A549 (cell line): ENCODE results near the gene PCGF2. TPM values are rescaled to one million over a fixed set of nuclear protein-coding genes. Genes with fewer than 3 reads are reported as not detected.

Source experiments
- CBX8 ChIP-seq: fragments of 200-600 bp; sonication (generic); IDR thresholded peaks from 2 replicates; pipeline ENCODE4 v1.6.1; 2016
- CEBPB ChIP-seq, 2 experiments: fragments of >200 bp in 1 of 2; sonication (Bioruptor Twin) in 1 of 2; formaldehyde crosslinking in 1 of 2; IDR thresholded peaks; 2 replicates each; pipeline ENCODE4 v1.6.1; 2012 to 2016
- CHD2 ChIP-seq: fragments of 150-350 bp; IDR thresholded peaks from 2 replicates; pipeline ENCODE4 v1.6.1; 2014; ENCODE audit warnings: low read length; ENCODE audit not compliant: partially characterized antibody
- CHD4 ChIP-seq: fragments of 200-600 bp; sonication (generic); IDR thresholded peaks from 2 replicates; pipeline ENCODE4 v1.6.1; 2016; ENCODE audit warnings: antibody characterized with exemption, mild to moderate bottlenecking, borderline replicate concordance
- E2F6 ChIP-seq: IDR thresholded peaks from 2 replicates; pipeline ENCODE4 v1.6.1; 2012; ENCODE audit warnings: low read depth, borderline replicate concordance
- EHF ChIP-seq: fragments of 250-450 bp; sonication (Bioruptor Pico); IDR thresholded peaks from 2 replicates; pipeline ENCODE4 v1.5.0; 2020; ENCODE audit warnings: mild to moderate bottlenecking
- ESRRA ChIP-seq: fragments of 150-350 bp; IDR thresholded peaks from 2 replicates; pipeline ENCODE4 v1.6.1; 2014; ENCODE audit warnings: mild to moderate bottlenecking, low read length, borderline replicate concordance
- FOSL2 ChIP-seq, 2 experiments: fragments of 450-650 bp in 1 of 2; fragments of >200 bp in 1 of 2; sonication (Bioruptor Twin) in 1 of 2; formaldehyde crosslinking; IDR thresholded peaks; 2 replicates each; pipeline versions ENCODE4 v1.5.0 to v1.6.1; 2016 to 2020; ENCODE audit warnings: mild to moderate bottlenecking in 1 of 2, moderate library complexity in 1 of 2
- GATA3 ChIP-seq: IDR thresholded peaks from 2 replicates; pipeline ENCODE4 v1.6.1; 2012; ENCODE audit warnings: borderline replicate concordance
- HDAC2 ChIP-seq: fragments of 200-600 bp; sonication (generic); IDR thresholded peaks from 2 replicates; pipeline ENCODE4 v1.6.1; 2016
- KDM5A ChIP-seq: fragments of 200-600 bp; sonication (generic); IDR thresholded peaks from 2 replicates; pipeline ENCODE4 v1.6.1; 2016; ENCODE audit warnings: antibody characterized with exemption, mild to moderate bottlenecking
- MAX ChIP-seq: IDR thresholded peaks from 2 replicates; pipeline ENCODE4 v1.6.1; 2012
- NPAS2 ChIP-seq: fragments of 250-450 bp; sonication (Bioruptor Pico); IDR thresholded peaks from 2 replicates; pipeline ENCODE4 v1.8.0; 2022; ENCODE audit warnings: mild to moderate bottlenecking, moderate library complexity, borderline replicate concordance
- PBX3 ChIP-seq: IDR thresholded peaks from 2 replicates; pipeline ENCODE4 v1.6.1; 2012
- POLR2A ChIP-seq: IDR thresholded peaks from 2 replicates; pipeline ENCODE4 v1.6.1; 2012; ENCODE audit warnings: mild to moderate bottlenecking, low read length
- RAD21 ChIP-seq, 2 experiments: fragments of >200 bp in 1 of 2; sonication (Bioruptor Twin) in 1 of 2; formaldehyde crosslinking in 1 of 2; IDR thresholded peaks in 1 of 2; conservative IDR thresholded peaks in 1 of 2; 2 replicates in 1 of 2; 3 replicates in 1 of 2; pipeline ENCODE4 v1.6.1; 2012 to 2018; ENCODE audit warnings: inconsistent platforms in 1 of 2
- RARB ChIP-seq: fragments of 250-450 bp; sonication (Bioruptor Pico); IDR thresholded peaks from 2 replicates; pipeline ENCODE4 v1.8.0; 2021; ENCODE audit warnings: mild to moderate bottlenecking, moderate library complexity
- RCOR1 ChIP-seq: fragments of 150-350 bp; IDR thresholded peaks from 2 replicates; pipeline ENCODE4 v1.6.1; 2014; ENCODE audit warnings: antibody characterized with exemption, low read length, low read depth
- SMC3 ChIP-seq: fragments of >200 bp; sonication (Bioruptor Twin); formaldehyde crosslinking; IDR thresholded peaks from 3 replicates; pipeline ENCODE4 v1.6.1; 2018; ENCODE audit warnings: inconsistent platforms
- SREBF2 ChIP-seq: fragments of 450-650 bp; IDR thresholded peaks from 2 replicates; pipeline ENCODE4 v1.6.1; 2014; ENCODE audit warnings: mild to moderate bottlenecking, moderate library complexity
- TFCP2L1 ChIP-seq: fragments of 250-450 bp; sonication (Bioruptor Pico); IDR thresholded peaks from 2 replicates; pipeline ENCODE4 v1.5.0; 2021; ENCODE audit warnings: mild to moderate bottlenecking
- TP53 ChIP-seq: fragments of 250-450 bp; sonication (Bioruptor Pico); IDR thresholded peaks from 2 replicates; pipeline ENCODE4 v1.5.0; 2021; ENCODE audit warnings: mild to moderate bottlenecking, moderate library complexity
- ZNF302 ChIP-seq: fragments of 250-450 bp; sonication (Bioruptor Pico); IDR thresholded peaks from 2 replicates; pipeline ENCODE4 v1.9.0; 2021; ENCODE audit warnings: inconsistent platforms, mild to moderate bottlenecking, moderate library complexity
- ZSCAN20 ChIP-seq: fragments of 250-450 bp; sonication (Bioruptor Pico); IDR thresholded peaks from 2 replicates; pipeline ENCODE4 v1.8.0; 2022; ENCODE audit warnings: mild to moderate bottlenecking, moderate library complexity
- polyA plus RNA-seq, 4 experiments: library from polyadenylated mRNA; depleted of rRNA in 3 of 4; stranded (reverse); fragments of >200 nt; fragmentation: RNase III in 1 of 4; extraction: RNeasy Plus Mini Kit Qiagen cat#74134 plus additional on column Dnase treatment in 1 of 4; gene quantifications; 2 replicates in 3 of 4; 3 replicates in 1 of 4; pipeline ENCODE4 v1.2.3, GENCODE V29; 2011 to 2017
- TF ChIP-seq, protein P1 (sequence below): fragments of >200 bp; sonication (Bioruptor Twin); formaldehyde crosslinking; IDR thresholded peaks from 3 replicates; pipeline ENCODE4 v1.6.1; 2016
- TF ChIP-seq, protein P2 (sequence below): fragments of >200 bp; sonication (Bioruptor Twin); formaldehyde crosslinking; IDR thresholded peaks from 3 replicates; pipeline ENCODE4 v1.5.1; 2016

Gene PCGF2
- polyA plus RNA-seq, 2 of the 4 experiments (the other 2 are of a cell fraction), result 19.9 to 43.6 TPM

- no peak for TF ChIP-seq CHD2
- TF ChIP-seq RCOR1, result no peak
- no peak for TF ChIP-seq CEBPB (IDR thresholded peaks at IDR 0.05)
- no peak for TF ChIP-seq CBX8
- TF ChIP-seq MAX, result peak; percentile 54; the same call in 1 of the 2 replicates
- TF ChIP-seq RAD21 (conservative IDR thresholded peaks at IDR 0.05 in 1 of 2, IDR thresholded peaks at IDR 0.05 in 1 of 2), result peak; percentile 19 to 56; a peak in 4 of 5 replicates
- no peak for TF ChIP-seq ESRRA
- TF ChIP-seq KDM5A, result no peak
- no peak for TF ChIP-seq GATA3
- TF ChIP-seq NPAS2, result no peak
- TF ChIP-seq ZSCAN20 (CRISPR knock-in tag), result no peak
- TF ChIP-seq, protein P1, sequence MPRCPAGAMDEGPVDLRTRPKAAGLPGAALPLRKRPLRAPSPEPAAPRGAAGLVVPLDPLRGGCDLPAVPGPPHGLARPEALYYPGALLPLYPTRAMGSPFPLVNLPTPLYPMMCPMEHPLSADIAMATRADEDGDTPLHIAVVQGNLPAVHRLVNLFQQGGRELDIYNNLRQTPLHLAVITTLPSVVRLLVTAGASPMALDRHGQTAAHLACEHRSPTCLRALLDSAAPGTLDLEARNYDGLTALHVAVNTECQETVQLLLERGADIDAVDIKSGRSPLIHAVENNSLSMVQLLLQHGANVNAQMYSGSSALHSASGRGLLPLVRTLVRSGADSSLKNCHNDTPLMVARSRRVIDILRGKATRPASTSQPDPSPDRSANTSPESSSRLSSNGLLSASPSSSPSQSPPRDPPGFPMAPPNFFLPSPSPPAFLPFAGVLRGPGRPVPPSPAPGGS, result peak; percentile 40; the same call in 2 of the 3 replicates
- TF ChIP-seq HDAC2, result no peak
- TF ChIP-seq PBX3, result peak; percentile 48; the same call in 1 of the 2 replicates
- no peak for TF ChIP-seq FOSL2 (IDR thresholded peaks at IDR 0.05)
- TF ChIP-seq FOSL2 (CRISPR knock-in tag; IDR thresholded peaks at IDR 0.05), result peak; percentile 39
- TF ChIP-seq, protein P2, sequence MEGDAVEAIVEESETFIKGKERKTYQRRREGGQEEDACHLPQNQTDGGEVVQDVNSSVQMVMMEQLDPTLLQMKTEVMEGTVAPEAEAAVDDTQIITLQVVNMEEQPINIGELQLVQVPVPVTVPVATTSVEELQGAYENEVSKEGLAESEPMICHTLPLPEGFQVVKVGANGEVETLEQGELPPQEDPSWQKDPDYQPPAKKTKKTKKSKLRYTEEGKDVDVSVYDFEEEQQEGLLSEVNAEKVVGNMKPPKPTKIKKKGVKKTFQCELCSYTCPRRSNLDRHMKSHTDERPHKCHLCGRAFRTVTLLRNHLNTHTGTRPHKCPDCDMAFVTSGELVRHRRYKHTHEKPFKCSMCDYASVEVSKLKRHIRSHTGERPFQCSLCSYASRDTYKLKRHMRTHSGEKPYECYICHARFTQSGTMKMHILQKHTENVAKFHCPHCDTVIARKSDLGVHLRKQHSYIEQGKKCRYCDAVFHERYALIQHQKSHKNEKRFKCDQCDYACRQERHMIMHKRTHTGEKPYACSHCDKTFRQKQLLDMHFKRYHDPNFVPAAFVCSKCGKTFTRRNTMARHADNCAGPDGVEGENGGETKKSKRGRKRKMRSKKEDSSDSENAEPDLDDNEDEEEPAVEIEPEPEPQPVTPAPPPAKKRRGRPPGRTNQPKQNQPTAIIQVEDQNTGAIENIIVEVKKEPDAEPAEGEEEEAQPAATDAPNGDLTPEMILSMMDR, result peak; percentile 98
- no peak for TF ChIP-seq E2F6
- 0 out of 2 replicates have a peak, but pooled peaks have one; percentile 48 for TF ChIP-seq EHF
- no peak for TF ChIP-seq CHD4
- peak; percentile 81 for TF ChIP-seq SMC3
- no peak for TF ChIP-seq RARB (CRISPR knock-in tag)
- 0 out of 2 replicates have a peak, but pooled peaks have one; percentile 59 for TF ChIP-seq TP53 (CRISPR knock-in tag)
- TF ChIP-seq ZNF302 (CRISPR knock-in tag), result no peak
- no peak for TF ChIP-seq TFCP2L1 (CRISPR knock-in tag)
- TF ChIP-seq SREBF2, result no peak
- TF ChIP-seq POLR2A, result peak; percentile 59
- TF ChIP-seq, all 56 proteins: peak for 12
These were observed 18.1 kb downstream of the PCGF2 start, which contains the start of gene CISD3 (continued) for GRCh38 chr17:38729886-38730525.
